H1 (cell line): ENCODE data around the gene TEKTIP1. TPM values are rescaled to one million over a fixed set of nuclear protein-coding genes. Genes with fewer than 3 reads are reported as not detected.

Experiments
- ASH2L ChIP-seq: fragments of 200-600, 300-600 bp; sonication (generic); IDR thresholded peaks from one replicate; pipeline ENCODE4 v1.7.1; 2017; ENCODE audit warnings: low read length
- ATF3 ChIP-seq: IDR thresholded peaks from 2 replicates; pipeline ENCODE4 v1.6.1; 2011; ENCODE audit warnings: low read depth, mild to moderate bottlenecking, low read length; ENCODE audit not compliant: insufficient read depth
- CREB1 ChIP-seq: IDR thresholded peaks from 2 replicates; pipeline ENCODE4 v1.6.1; 2012; ENCODE audit warnings: inconsistent platforms
- EP300 ChIP-seq, 2 experiments: IDR thresholded peaks; 1 replicate in 1 of 2; 2 replicates in 1 of 2; pipeline ENCODE4 v1.6.1; 2011 to 2012; ENCODE audit warnings: low read depth in 2 of 2, low read length in 2 of 2, mild to moderate bottlenecking in 2 of 2, borderline replicate concordance in 1 of 2, inconsistent platforms in 1 of 2, moderate library complexity in 1 of 2
- EZH2 ChIP-seq: fragments of 200-600 bp; sonication (generic); IDR thresholded peaks from 2 replicates; pipeline ENCODE4 v1.7.1; 2012; ENCODE audit warnings: low read depth, mild to moderate bottlenecking, moderate library complexity, low read length, inconsistent platforms; ENCODE audit not compliant: severe bottlenecking
- GTF2F1 ChIP-seq: IDR thresholded peaks from 2 replicates; pipeline ENCODE4 v1.6.1; 2012; ENCODE audit warnings: low read depth, low read length, improper control_type of control experiment, borderline replicate concordance
- HDAC2 ChIP-seq, 2 experiments: fragments of 300-600 bp in 1 of 2; sonication (generic) in 1 of 2; IDR thresholded peaks; 2 replicates each; pipeline ENCODE4 v1.6.1; 2011 to 2012; ENCODE audit warnings: low read depth in 2 of 2, low read length in 2 of 2, mild to moderate bottlenecking in 2 of 2, moderate library complexity in 2 of 2, borderline replicate concordance in 1 of 2, inconsistent platforms in 1 of 2
- JUN ChIP-seq: IDR thresholded peaks from 2 replicates; pipeline ENCODE4 v1.6.1; 2011; ENCODE audit warnings: low read depth, mild to moderate bottlenecking, improper control_type of control experiment, low read length
- KDM4A ChIP-seq: IDR thresholded peaks from one replicate; pipeline ENCODE4 v1.7.1; 2012; ENCODE audit warnings: low read depth, mild to moderate bottlenecking, moderate library complexity, low read length, inconsistent platforms; ENCODE audit not compliant: severe bottlenecking
- KDM5A ChIP-seq: fragments of 200-600 bp; IDR thresholded peaks from 2 replicates; pipeline ENCODE4 v1.7.1; 2012; ENCODE audit warnings: mild to moderate bottlenecking, low read length, inconsistent platforms, mixed read lengths
- MAX ChIP-seq: IDR thresholded peaks from 2 replicates; pipeline ENCODE4 v1.6.1; 2012; ENCODE audit warnings: inconsistent platforms
- NRF1 ChIP-seq: IDR thresholded peaks from 2 replicates; pipeline ENCODE4 v1.6.1; 2011; ENCODE audit warnings: mild to moderate bottlenecking, low read depth, low read length, improper control_type of control experiment
- PHF8 ChIP-seq: fragments of 200-600 bp; sonication (generic); conservative IDR thresholded peaks from 2 replicates; pipeline ENCODE4 v1.7.1; 2012; ENCODE audit warnings: low read depth, mild to moderate bottlenecking, inconsistent platforms, low read length, moderate library complexity
- RNF2 ChIP-seq: fragments of 200-900, 300-1000 bp; sonication (generic); IDR thresholded peaks from 2 replicates; pipeline ENCODE4 v1.7.1; 2016; ENCODE audit warnings: borderline replicate concordance, low read depth, mild to moderate bottlenecking, antibody characterized with exemption, low read length; ENCODE audit not compliant: poor library complexity, severe bottlenecking; ENCODE audit errors: missing control alignments
- SP2 ChIP-seq: IDR thresholded peaks from 2 replicates; pipeline ENCODE4 v1.6.1; 2012; ENCODE audit warnings: mild to moderate bottlenecking, low read length, inconsistent platforms
- SP4 ChIP-seq: IDR thresholded peaks from 2 replicates; pipeline ENCODE4 v1.6.1; 2012; ENCODE audit warnings: low read length, inconsistent platforms
- polyA plus RNA-seq, 7 experiments: library from polyadenylated mRNA; depleted of rRNA in 3 of 7; stranded (reverse) in 5 of 7; unstranded in 2 of 7; fragments of >200 nt in 5 of 7; fragments of 200-250 nt in 2 of 7; gene quantifications; 1 replicate in 5 of 7; 2 replicates in 1 of 7; 4 replicates in 1 of 7; pipeline versions ENCODE4 v1.2.1 to v1.2.3, GENCODE V29; 2011 to 2013; ENCODE audit warnings: missing spikeins in 2 of 7, mixed read lengths in 2 of 7
- total RNA-seq: library from RNA; stranded (reverse); fragmentation: NEBNext Ultra II Directional; extraction: Animal tissue kit (Norgen Biotek cat#: 25700); gene quantifications from 2 replicates; pipeline ENCODE4 v1.2.1, GENCODE V29; 2021

Gene TEKTIP1
- total and polyA plus RNA-seq, 2 of the 8 experiments (the other 6 are each of a cell fraction or from before 2014, with no cell fraction given), result 1.1 TPM; not detected in 1

GRCh38 chr19:3507371-3508120 is 31.4 kb upstream of the TEKTIP1 start (continued):
- TF ChIP-seq EZH2 (no peak), ASH2L (peak; percentile 9), GTF2F1 (no peak), CREB1 (0 out of 2 replicates have a peak, but pooled peaks have one; percentile 17), ATF3 (no peak), KDM4A (peak; percentile 0), JUN (no peak), EP300 (IDR thresholded peaks at IDR 0.05; ENCODE audit: borderline replicate concordance in 1 of 2, low read depth in 2 of 2, low read length in 2 of 2) (no peak), PHF8 (no peak), SP4 (no peak), HDAC2 (IDR thresholded peaks at IDR 0.05; ENCODE audit: borderline replicate concordance in 1 of 2, low read depth in 2 of 2, low read length in 2 of 2) (no peak), KDM5A (no peak), MAX (no peak), SP2 (no peak), NRF1 (no peak), RNF2 (no peak)
- TF ChIP-seq, all 59 proteins: peak for 5
